ENCODE results near the gene CCDC57.

Gene CCDC57

GRCh38 chr17:82081546-82081945, 131.1 kb downstream of the CCDC57 start:
- H3K4me3 ChIP-seq (ENCODE audit: low read depth, low read length) = no peak overlapping the region
- TF ChIP-seq, protein P1, sequence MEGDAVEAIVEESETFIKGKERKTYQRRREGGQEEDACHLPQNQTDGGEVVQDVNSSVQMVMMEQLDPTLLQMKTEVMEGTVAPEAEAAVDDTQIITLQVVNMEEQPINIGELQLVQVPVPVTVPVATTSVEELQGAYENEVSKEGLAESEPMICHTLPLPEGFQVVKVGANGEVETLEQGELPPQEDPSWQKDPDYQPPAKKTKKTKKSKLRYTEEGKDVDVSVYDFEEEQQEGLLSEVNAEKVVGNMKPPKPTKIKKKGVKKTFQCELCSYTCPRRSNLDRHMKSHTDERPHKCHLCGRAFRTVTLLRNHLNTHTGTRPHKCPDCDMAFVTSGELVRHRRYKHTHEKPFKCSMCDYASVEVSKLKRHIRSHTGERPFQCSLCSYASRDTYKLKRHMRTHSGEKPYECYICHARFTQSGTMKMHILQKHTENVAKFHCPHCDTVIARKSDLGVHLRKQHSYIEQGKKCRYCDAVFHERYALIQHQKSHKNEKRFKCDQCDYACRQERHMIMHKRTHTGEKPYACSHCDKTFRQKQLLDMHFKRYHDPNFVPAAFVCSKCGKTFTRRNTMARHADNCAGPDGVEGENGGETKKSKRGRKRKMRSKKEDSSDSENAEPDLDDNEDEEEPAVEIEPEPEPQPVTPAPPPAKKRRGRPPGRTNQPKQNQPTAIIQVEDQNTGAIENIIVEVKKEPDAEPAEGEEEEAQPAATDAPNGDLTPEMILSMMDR (IDR thresholded peaks at IDR 0.05; ENCODE audit: borderline replicate concordance, insufficient read depth, low read depth, low read length) = no peak

DNA sequence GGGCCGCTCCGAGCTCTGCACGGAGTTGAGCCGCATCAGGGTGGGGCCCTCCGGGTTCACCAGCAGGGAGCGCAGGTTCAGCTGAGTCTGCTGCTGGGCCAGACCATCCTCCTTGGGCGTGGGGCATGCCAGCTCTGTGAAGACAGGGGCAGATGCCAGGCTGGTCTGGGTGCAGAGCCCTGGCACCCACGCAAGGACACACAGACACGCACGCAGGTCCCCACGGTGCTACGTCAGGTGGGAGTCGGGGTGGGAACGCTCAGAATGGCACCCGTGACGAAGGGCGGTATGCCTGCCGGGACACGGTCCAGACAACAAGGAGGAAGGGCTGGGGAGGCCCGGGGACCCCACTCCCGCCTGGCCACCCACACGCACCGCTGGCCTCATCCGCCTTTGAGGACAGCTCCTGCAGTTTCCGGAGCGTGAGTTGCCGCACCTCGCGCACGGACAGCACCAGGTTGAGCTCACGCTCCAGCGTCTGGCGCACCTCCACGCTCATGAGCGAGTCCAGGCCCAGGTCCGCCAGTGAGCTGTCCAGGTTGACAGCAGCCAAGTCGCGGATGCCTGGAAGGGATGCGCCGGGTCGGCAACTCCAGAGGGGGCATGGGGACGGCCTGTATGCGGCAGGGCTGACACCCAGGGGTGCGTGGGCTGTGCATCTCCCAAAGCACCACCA, 131.7 kb downstream of the CCDC57 start:
- TF ChIP-seq, protein P1 (IDR thresholded peaks at IDR 0.05; ENCODE audit: borderline replicate concordance, insufficient read depth, low read depth, low read length) = no peak
- H3K4me3 ChIP-seq (ENCODE audit: low read depth, low read length) = no peak overlapping the region

GRCh38 chr17:82080048-82080788, 132.4 kb downstream of the CCDC57 start:
- H3K4me3 ChIP-seq (ENCODE audit: low read depth, low read length) = no peak overlapping the region
- TF ChIP-seq, protein P1 (IDR thresholded peaks at IDR 0.05; ENCODE audit: borderline replicate concordance, insufficient read depth, low read depth, low read length) = no peak

GRCh38 chr17:82079001-82079677, 133.5 kb downstream of the CCDC57 start:
- H3K4me3 ChIP-seq (ENCODE audit: low read depth, low read length) = no peak overlapping the region
- TF ChIP-seq, protein P1 (IDR thresholded peaks at IDR 0.05; ENCODE audit: borderline replicate concordance, insufficient read depth, low read depth, low read length) = no peak

GRCh38 chr17:82078433-82078832, 134.2 kb downstream of the CCDC57 start:
- TF ChIP-seq, protein P1 (IDR thresholded peaks at IDR 0.05; ENCODE audit: borderline replicate concordance, insufficient read depth, low read depth, low read length) = no peak
- no peak overlapping the region for H3K4me3 ChIP-seq (ENCODE audit: low read depth, low read length)

DNA sequence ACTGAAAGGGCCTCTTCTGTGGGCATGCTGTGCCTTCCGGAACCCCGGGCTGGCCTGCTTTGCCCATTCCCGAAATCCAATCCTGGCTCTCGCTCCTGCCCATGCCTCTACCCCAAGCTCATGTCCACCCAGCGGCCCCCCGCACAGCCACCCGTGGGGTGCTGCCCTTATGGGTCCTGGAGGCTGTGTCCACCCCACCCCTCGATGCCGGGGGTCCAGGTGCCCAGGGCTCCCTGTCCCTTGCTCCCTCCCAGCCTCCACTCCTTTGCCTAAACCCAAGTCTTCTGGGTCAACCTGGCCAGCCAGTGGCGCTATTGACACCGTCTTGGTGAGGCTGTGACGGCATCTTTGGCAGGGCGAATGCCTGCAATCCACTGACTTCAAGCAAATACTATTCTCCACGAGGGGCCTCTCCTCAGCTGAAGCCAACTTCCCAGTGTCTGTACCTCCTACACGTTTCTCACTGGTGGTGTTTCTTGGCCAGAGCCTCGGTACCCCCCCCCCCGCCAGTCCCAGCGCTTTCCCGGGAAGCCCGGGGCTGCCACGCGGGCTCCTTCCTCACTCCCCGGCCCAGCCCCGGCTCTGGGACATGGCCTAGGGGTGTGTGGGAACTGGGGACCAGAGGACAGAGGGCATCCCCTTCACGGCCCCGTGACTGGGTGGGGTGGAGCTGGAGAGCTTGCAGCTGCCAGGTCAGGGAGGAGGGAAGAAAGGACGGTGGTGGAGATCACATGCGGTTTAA, 134.9 kb downstream of the CCDC57 start:
- TF ChIP-seq, protein P1 (IDR thresholded peaks at IDR 0.05; ENCODE audit: borderline replicate concordance, insufficient read depth, low read depth, low read length) = no peak
- H3K4me3 ChIP-seq (ENCODE audit: low read depth, low read length) = no peak overlapping the region

All from GM12875 (cell line).